ENCODE measurements around the gene ZNF626.
"Not testable (repeated sequence)": the region's sequence is repeated elsewhere in the genome, so short reads cannot be mapped to it uniquely, and the experiment has no call there.

Gene ZNF626

DNA sequence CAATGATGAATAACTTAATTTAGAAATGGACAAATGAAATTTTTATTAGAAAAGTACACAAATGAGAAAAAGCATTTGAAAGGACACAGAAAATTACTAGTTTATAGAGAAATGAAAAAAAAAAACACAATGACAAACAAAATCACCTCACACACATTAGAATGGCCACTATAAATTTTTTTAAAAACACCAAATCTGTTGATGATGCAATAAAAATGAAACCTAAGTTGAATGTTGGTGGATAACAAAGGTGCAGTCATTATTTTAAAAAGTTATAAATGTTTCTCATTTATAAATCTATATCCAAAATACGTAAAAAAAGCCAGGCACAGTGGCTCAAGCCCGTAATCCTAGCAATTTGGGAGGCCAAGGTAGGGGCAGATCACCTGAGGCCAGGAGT is 20.8 kb downstream of the ZNF626 start:
- H3K27ac ChIP-seq: no peak overlapping the region
- no peak for TF ChIP-seq ZFX (IDR thresholded peaks at IDR 0.05)
- TF ChIP-seq, protein P1, sequence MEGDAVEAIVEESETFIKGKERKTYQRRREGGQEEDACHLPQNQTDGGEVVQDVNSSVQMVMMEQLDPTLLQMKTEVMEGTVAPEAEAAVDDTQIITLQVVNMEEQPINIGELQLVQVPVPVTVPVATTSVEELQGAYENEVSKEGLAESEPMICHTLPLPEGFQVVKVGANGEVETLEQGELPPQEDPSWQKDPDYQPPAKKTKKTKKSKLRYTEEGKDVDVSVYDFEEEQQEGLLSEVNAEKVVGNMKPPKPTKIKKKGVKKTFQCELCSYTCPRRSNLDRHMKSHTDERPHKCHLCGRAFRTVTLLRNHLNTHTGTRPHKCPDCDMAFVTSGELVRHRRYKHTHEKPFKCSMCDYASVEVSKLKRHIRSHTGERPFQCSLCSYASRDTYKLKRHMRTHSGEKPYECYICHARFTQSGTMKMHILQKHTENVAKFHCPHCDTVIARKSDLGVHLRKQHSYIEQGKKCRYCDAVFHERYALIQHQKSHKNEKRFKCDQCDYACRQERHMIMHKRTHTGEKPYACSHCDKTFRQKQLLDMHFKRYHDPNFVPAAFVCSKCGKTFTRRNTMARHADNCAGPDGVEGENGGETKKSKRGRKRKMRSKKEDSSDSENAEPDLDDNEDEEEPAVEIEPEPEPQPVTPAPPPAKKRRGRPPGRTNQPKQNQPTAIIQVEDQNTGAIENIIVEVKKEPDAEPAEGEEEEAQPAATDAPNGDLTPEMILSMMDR (conservative IDR thresholded peaks at IDR 0.05): no peak

DNA sequence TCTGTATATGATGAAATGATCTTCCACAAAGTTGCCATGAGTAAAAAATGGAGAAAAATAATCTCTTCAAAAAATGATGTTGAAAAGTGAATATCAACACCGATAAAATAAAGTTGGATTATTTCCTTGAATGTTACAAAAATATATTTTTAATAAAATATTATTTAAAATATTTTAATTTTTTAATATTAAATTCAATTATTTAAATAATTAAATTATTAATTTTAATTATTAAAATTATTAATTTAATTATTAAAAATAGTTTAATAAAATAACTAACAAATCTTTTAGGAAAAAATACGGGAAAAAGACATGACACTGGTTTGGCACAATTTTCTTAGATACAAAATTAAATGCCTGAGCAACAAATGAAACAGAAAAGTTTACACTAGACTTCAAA is 21.3 kb downstream of the ZNF626 start:
- TF ChIP-seq, protein P1 (conservative IDR thresholded peaks at IDR 0.05): no peak
- TF ChIP-seq ZFX (IDR thresholded peaks at IDR 0.05): no peak
- no peak overlapping the region for H3K27ac ChIP-seq

DNA sequence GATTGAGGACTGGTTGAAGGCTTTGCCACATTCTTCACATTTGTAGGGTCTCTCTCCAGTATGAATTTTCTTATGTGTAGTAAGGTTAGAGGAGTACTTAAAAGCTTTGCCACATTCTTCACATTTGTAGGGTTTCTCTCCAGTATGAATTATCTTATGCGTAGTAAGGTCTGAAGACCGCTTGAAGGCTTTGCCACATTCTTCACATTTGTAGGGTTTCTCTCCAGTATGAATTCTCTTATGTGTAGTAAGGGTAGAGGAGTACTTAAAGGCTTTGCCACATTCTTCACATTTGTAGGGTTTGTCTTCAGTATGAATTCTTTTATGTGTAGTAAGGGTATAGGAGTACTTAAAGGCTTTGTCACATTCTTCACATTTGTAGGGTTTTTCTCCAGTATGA is 36.8 kb downstream of the ZNF626 start:
- H3K27ac ChIP-seq: not testable (repeated sequence)

DNA sequence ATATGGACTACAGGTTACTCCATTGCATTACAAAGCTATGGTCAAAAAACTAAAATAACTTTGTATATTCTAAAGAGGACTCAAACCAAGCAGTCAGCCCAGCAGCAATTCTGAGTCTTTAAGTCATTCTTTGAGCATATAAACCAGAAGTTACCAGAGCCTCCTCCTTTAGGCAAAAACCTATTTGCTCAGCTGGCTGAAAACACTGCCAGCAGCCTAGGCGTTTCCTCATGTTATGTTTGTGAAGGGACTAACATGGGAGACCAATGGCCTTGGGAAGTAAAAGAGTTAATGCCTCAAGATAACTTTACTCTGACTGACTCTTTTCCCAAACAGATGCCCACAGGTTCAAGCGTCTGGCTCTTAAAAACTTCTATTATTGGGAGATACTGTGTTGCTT is 45.3 kb downstream of the ZNF626 start:
- TF ChIP-seq ZFX (IDR thresholded peaks at IDR 0.05): no peak
- TF ChIP-seq, protein P1 (conservative IDR thresholded peaks at IDR 0.05): no peak

DNA sequence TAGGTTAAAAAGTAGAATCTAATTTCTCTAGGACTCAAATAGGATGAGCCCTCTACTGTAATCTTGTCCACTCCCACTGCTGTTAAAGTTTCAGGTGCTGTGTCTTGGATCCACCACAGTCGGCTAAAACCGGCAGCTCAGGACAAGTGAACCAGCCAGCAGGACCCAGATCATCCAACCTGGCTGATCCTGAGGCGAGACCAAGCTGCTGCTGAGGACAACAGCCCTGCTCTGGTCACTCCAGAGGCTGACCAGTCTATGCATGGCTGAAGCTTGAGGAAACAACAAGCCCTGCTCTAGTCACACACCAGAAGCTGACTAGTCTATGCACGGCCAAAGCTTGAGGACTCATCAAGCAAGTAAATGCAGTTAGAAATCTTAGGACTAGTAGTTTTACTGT is 46.4 kb downstream of the ZNF626 start:
- H3K27ac ChIP-seq: not testable (repeated sequence)

More for the DNA sequence above, 45.3 kb downstream of the ZNF626 start:
- H3K27ac ChIP-seq: no peak overlapping the region

DNA sequence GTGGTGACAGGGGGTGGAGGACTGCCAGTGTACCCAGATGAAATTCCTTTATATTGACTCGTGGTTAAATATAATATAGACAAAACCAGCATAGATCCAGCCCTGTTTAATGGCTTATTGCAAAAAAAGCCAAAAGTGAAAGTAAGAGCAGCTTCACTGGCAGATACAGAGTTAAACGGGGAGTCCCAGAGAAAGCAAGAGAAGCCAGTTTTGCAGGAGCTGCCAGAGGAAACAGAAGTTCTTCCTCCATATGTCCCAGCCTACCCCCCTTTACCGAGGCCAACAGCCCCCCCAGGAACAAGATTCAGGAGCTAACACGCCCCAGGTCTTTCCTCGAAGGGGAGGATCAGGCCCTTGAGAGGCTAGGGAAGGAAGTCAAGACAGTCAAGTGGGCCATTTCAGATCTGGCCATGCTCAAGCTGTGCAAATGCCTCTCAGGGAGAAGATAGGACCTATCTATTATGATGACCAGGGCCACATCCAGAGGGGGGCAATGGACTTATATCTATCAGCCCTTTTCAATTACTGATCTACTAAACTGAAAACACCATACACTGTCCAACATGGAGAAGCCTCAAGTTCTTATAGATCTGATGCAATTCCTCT is 48.6 kb downstream of the ZNF626 start:
- no peak overlapping the region for H3K27ac ChIP-seq
- TF ChIP-seq ZFX (IDR thresholded peaks at IDR 0.05): no peak
- TF ChIP-seq, protein P1 (conservative IDR thresholded peaks at IDR 0.05): no peak

DNA sequence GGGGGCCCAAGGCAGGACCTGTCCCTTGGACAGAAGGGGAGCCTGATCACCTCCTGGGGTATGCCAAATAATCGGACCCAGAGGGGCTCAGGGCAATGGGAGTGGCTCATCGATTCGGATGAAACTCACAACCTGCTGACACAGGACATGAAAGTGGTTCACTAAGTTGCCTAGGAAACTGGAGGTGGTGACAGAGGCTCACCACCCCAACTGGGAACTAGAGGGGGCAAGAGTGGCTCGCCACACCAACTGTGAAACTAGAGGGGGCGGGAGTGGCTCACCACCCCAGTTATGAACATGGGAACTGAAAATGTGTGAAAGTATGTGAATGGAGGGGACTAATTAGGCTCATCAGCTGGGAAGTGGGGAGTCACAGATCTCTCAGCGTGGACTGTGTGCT is 49.5 kb downstream of the ZNF626 start:
- no peak overlapping the region for H3K27ac ChIP-seq
- TF ChIP-seq, protein P1 (conservative IDR thresholded peaks at IDR 0.05): no peak
- TF ChIP-seq ZFX (IDR thresholded peaks at IDR 0.05): no peak

DNA sequence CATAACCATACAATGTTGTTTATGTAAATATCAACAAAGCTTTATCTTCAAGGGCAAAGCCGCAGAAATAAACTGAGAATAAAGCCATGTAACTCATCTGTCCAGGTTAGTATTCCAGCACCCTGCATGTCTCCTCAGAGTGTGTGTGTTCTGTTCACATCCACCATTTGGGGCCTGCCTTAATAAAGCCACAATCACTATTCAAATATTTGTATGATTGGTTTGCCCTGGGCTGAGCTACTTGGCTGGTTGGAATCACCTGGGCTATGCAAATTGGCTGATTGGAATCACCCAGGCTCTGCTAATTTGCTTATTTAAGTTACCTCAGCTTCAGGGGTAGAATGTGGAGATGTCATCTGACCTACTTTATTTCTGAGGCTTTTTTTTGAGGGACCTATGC is 53.4 kb downstream of the ZNF626 start:
- H3K27ac ChIP-seq: no peak overlapping the region
- TF ChIP-seq ZFX (IDR thresholded peaks at IDR 0.05): no peak
- TF ChIP-seq, protein P1 (conservative IDR thresholded peaks at IDR 0.05): no peak
